SK-N-SH treated with all-trans-retinoic acid at 6 μM for 48 hours (cell line): ENCODE results near the gene DNAJC28.

Source experiments
- ATAC-seq: fragments of 200-7000 bp; cut with Tn5 transposase; 3 replicates; pipeline ENCODE4 v1.9.1; 2020; ENCODE audit warnings: mild to moderate bottlenecking, moderate library complexity
- ARNTL ChIP-seq: fragments of 450-650 bp; formaldehyde crosslinking; IDR thresholded peaks from 2 replicates; pipeline ENCODE4 v1.5.0; 2020; ENCODE audit warnings: low read depth, mild to moderate bottlenecking, moderate library complexity, borderline replicate concordance
- BACH2 ChIP-seq: fragments of 250-450 bp; sonication (Bioruptor Pico); IDR thresholded peaks from 2 replicates; pipeline ENCODE4 v1.9.0; 2021; ENCODE audit warnings: mild to moderate bottlenecking, borderline replicate concordance
- CSDC2 ChIP-seq: fragments of 250-450 bp; sonication (Bioruptor Pico); IDR thresholded peaks from 2 replicates; pipeline ENCODE4 v1.5.0; 2020; ENCODE audit warnings: mild to moderate bottlenecking, moderate library complexity
- ESRRG ChIP-seq: fragments of 250-450 bp; sonication (Bioruptor Pico); IDR thresholded peaks from 2 replicates; pipeline ENCODE4 v1.6.1; 2021; ENCODE audit warnings: mild to moderate bottlenecking
- GLIS3 ChIP-seq: fragments of 250-450 bp; sonication (Bioruptor Pico); IDR thresholded peaks from 2 replicates; pipeline ENCODE4 v1.5.0; 2020; ENCODE audit warnings: mild to moderate bottlenecking, moderate library complexity
- ISL1 ChIP-seq: fragments of 250-450 bp; sonication (Bioruptor Pico); IDR thresholded peaks from 2 replicates; pipeline ENCODE4 v2.1.2; 2022; ENCODE audit warnings: mild to moderate bottlenecking, moderate library complexity
- OSR1 ChIP-seq: fragments of 250-450 bp; sonication (Bioruptor Pico); IDR thresholded peaks from 2 replicates; pipeline ENCODE4 v1.8.0; 2022; ENCODE audit warnings: moderate library complexity, mild to moderate bottlenecking, inconsistent platforms
- PATZ1 ChIP-seq: fragments of 250-450 bp; sonication (Bioruptor Pico); IDR thresholded peaks from 2 replicates; pipeline ENCODE4 v1.8.0; 2020; ENCODE audit warnings: mild to moderate bottlenecking, moderate library complexity, borderline replicate concordance
- POU6F1 ChIP-seq: fragments of 250-450 bp; sonication (Bioruptor Pico); IDR thresholded peaks from 2 replicates; pipeline ENCODE4 v1.8.0; 2021; ENCODE audit warnings: low read depth, mild to moderate bottlenecking, moderate library complexity, borderline replicate concordance
- PPARA ChIP-seq: fragments of 250-450 bp; sonication (Bioruptor Pico); IDR thresholded peaks from 2 replicates; pipeline ENCODE4 v1.5.0; 2020; ENCODE audit warnings: mild to moderate bottlenecking, borderline replicate concordance
- RARB ChIP-seq: fragments of 250-450 bp; sonication (Bioruptor Pico); IDR thresholded peaks from 2 replicates; pipeline ENCODE4 v1.8.0; 2021; ENCODE audit warnings: mild to moderate bottlenecking, moderate library complexity
- SNAI2 ChIP-seq: fragments of 250-450 bp; sonication (Bioruptor Pico); IDR thresholded peaks from 2 replicates; pipeline ENCODE4 v1.5.0; 2020; ENCODE audit warnings: mild to moderate bottlenecking, moderate library complexity
- TCF4 ChIP-seq: fragments of 250-450 bp; sonication (Bioruptor Pico); IDR thresholded peaks from 2 replicates; pipeline ENCODE4 v1.8.0; 2021; ENCODE audit warnings: mild to moderate bottlenecking, moderate library complexity, borderline replicate concordance
- TOX ChIP-seq: fragments of 250-450 bp; sonication (Bioruptor Pico); IDR thresholded peaks from 2 replicates; pipeline ENCODE4 v1.8.0; 2021; ENCODE audit warnings: mild to moderate bottlenecking, moderate library complexity, borderline replicate concordance
- ZC3H10 ChIP-seq: fragments of 250-450 bp; sonication (Bioruptor Pico); IDR thresholded peaks from 2 replicates; pipeline ENCODE4 v1.5.1; 2021; ENCODE audit warnings: mild to moderate bottlenecking, moderate library complexity
- ZFP3 ChIP-seq: fragments of 250-450 bp; sonication (Bioruptor Pico); IDR thresholded peaks from 2 replicates; pipeline ENCODE4 v1.5.0; 2020; ENCODE audit warnings: mild to moderate bottlenecking, moderate library complexity
- ZNF565 ChIP-seq: fragments of 450-650 bp; formaldehyde crosslinking; conservative IDR thresholded peaks from 2 replicates; pipeline ENCODE4 v1.5.0; 2020; ENCODE audit warnings: low read depth, mild to moderate bottlenecking, moderate library complexity
- ZNF70 ChIP-seq: fragments of 450-650 bp; formaldehyde crosslinking; IDR thresholded peaks from 2 replicates; pipeline ENCODE4 v1.5.0; 2020; ENCODE audit warnings: mild to moderate bottlenecking, moderate library complexity
- ZNF8 ChIP-seq: fragments of 450-650 bp; formaldehyde crosslinking; IDR thresholded peaks from 2 replicates; pipeline ENCODE4 v1.5.0; 2020; ENCODE audit warnings: mild to moderate bottlenecking, moderate library complexity
- TF ChIP-seq, protein P1 (sequence below): fragments of 250-450 bp; sonication (Bioruptor Pico); IDR thresholded peaks from 2 replicates; pipeline ENCODE4 v1.5.1; 2020; ENCODE audit warnings: low read depth, mild to moderate bottlenecking, moderate library complexity
- TF ChIP-seq, protein P2 (sequence below): fragments of 250-450 bp; sonication (Bioruptor Pico); IDR thresholded peaks from 2 replicates; pipeline ENCODE4 v1.5.1; 2021; ENCODE audit warnings: mild to moderate bottlenecking, moderate library complexity
- TF ChIP-seq, protein P3 (sequence below): fragments of 250-450 bp; sonication (Bioruptor Pico); IDR thresholded peaks from 2 replicates; pipeline ENCODE4 v1.5.0; 2020; ENCODE audit warnings: mild to moderate bottlenecking, moderate library complexity

DNAJC28 gene

DNA sequence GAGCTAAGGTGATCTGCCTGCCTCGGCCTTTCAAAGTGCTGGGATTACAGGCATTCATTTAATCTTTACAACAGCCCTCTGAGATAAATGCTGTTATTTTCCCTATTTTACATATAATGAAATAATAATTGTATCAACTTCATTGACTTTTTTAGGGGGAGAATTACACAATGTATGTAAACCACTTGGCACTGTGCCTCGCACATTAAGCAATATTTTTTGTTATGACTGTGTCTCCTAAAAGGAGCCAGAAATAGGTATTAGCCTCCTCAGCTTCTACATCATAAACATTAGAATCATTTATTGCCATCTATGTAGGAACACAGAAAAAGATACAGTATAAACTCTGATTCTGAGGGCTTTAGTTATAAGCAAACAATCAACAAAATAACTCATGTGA, 1.1 kb upstream of the DNAJC28 start (continued):
- TF ChIP-seq POU6F1 (CRISPR knock-in tag), result no peak
- TF ChIP-seq TCF4 (CRISPR knock-in tag), result no peak
- TF ChIP-seq SNAI2, result no peak
- no peak for TF ChIP-seq RARB (CRISPR knock-in tag)

DNA sequence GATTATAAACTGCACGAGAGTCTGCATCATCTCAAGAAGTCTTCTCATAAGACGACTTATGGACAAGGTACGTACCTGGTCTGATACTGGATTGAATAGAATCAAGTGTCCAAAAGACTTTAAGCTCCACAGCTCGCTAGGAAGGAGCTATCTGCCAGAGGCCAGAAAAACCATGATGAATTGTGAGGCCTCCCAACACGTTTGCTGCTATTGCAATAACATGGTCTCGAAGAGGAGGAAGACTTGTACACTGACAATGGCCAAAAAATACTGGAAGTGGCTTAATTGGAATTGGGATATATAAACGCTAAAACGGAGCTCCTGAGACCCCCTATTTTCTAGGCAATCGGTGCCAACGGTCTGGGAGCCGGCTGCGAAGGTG, 534 bp downstream of the DNAJC28 start:
- TF ChIP-seq BACH2 (CRISPR knock-in tag), result no peak
- TF ChIP-seq, all 23 proteins: peak for 0
- ATAC-seq, result peak; percentile 33

- no peak for ATAC-seq
- TF ChIP-seq ZNF8 (CRISPR knock-in tag) (no peak), ZNF565 (no peak), ESRRG (CRISPR knock-in tag) (no peak), BACH2 (CRISPR knock-in tag) (no peak), PPARA (CRISPR knock-in tag) (no peak), ARNTL (no peak), TOX (CRISPR knock-in tag) (no peak), GLIS3 (CRISPR knock-in tag) (no peak), POU6F1 (CRISPR knock-in tag) (no peak), ISL1 (CRISPR knock-in tag) (no peak)
- TF ChIP-seq, protein P1, sequence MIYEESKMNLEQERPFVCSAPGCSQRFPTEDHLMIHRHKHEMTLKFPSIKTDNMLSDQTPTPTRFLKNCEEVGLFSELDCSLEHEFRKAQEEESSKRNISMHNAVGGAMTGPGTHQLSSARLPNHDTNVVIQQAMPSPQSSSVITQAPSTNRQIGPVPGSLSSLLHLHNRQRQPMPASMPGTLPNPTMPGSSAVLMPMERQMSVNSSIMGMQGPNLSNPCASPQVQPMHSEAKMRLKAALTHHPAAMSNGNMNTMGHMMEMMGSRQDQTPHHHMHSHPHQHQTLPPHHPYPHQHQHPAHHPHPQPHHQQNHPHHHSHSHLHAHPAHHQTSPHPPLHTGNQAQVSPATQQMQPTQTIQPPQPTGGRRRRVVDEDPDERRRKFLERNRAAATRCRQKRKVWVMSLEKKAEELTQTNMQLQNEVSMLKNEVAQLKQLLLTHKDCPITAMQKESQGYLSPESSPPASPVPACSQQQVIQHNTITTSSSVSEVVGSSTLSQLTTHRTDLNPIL, result no peak
These were observed 2.6 kb downstream of the DNAJC28 start for GRCh38 chr21:33488936-33489335.

- no peak for ATAC-seq
- TF ChIP-seq BACH2 (CRISPR knock-in tag), result no peak
- TF ChIP-seq ISL1 (CRISPR knock-in tag), result no peak
- TF ChIP-seq, protein P2, sequence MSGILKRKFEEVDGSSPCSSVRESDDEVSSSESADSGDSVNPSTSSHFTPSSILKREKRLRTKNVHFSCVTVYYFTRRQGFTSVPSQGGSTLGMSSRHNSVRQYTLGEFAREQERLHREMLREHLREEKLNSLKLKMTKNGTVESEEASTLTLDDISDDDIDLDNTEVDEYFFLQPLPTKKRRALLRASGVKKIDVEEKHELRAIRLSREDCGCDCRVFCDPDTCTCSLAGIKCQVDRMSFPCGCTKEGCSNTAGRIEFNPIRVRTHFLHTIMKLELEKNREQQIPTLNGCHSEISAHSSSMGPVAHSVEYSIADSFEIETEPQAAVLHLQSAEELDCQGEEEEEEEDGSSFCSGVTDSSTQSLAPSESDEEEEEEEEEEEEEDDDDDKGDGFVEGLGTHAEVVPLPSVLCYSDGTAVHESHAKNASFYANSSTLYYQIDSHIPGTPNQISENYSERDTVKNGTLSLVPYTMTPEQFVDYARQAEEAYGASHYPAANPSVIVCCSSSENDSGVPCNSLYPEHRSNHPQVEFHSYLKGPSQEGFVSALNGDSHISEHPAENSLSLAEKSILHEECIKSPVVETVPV (CRISPR knock-in tag), result no peak
- no peak for TF ChIP-seq TOX (CRISPR knock-in tag)
- no peak for TF ChIP-seq ZNF70 (CRISPR knock-in tag)
- TF ChIP-seq CSDC2, result no peak
- TF ChIP-seq, protein P3, sequence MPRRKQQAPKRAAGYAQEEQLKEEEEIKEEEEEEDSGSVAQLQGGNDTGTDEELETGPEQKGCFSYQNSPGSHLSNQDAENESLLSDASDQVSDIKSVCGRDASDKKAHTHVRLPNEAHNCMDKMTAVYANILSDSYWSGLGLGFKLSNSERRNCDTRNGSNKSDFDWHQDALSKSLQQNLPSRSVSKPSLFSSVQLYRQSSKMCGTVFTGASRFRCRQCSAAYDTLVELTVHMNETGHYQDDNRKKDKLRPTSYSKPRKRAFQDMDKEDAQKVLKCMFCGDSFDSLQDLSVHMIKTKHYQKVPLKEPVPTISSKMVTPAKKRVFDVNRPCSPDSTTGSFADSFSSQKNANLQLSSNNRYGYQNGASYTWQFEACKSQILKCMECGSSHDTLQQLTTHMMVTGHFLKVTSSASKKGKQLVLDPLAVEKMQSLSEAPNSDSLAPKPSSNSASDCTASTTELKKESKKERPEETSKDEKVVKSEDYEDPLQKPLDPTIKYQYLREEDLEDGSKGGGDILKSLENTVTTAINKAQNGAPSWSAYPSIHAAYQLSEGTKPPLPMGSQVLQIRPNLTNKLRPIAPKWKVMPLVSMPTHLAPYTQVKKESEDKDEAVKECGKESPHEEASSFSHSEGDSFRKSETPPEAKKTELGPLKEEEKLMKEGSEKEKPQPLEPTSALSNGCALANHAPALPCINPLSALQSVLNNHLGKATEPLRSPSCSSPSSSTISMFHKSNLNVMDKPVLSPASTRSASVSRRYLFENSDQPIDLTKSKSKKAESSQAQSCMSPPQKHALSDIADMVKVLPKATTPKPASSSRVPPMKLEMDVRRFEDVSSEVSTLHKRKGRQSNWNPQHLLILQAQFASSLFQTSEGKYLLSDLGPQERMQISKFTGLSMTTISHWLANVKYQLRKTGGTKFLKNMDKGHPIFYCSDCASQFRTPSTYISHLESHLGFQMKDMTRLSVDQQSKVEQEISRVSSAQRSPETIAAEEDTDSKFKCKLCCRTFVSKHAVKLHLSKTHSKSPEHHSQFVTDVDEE (CRISPR knock-in tag), result no peak
- no peak for TF ChIP-seq OSR1 (CRISPR knock-in tag)
- TF ChIP-seq ZFP3 (CRISPR knock-in tag), result no peak
- no peak for TF ChIP-seq ZNF8 (CRISPR knock-in tag)
- TF ChIP-seq ZC3H10 (CRISPR knock-in tag), result no peak
- TF ChIP-seq TCF4 (CRISPR knock-in tag), result no peak
- TF ChIP-seq GLIS3 (CRISPR knock-in tag), result no peak
- no peak for TF ChIP-seq SNAI2
- TF ChIP-seq PATZ1 (CRISPR knock-in tag), result no peak
- no peak for TF ChIP-seq ESRRG (CRISPR knock-in tag)
- TF ChIP-seq ZNF565, result no peak
- TF ChIP-seq PPARA (CRISPR knock-in tag), result no peak
- no peak for TF ChIP-seq POU6F1 (CRISPR knock-in tag)
These were observed 3.5 kb downstream of the DNAJC28 start for GRCh38 chr21:33487996-33488395.
